MM.1S (cell line): ENCODE data around the gene MAST3.
A peak's percentile ranks its signal among the peaks of the same experiment; 100 is the strongest.

Experiments
- DNase-seq: peaks from one replicate; pipeline ENCODE4 v3.0.0-alpha.2; 2015
- H2AFZ ChIP-seq: fragments of 300-600 bp; sonication (generic); 2 replicates; pipeline ENCODE4 v1.6.0; 2016; ENCODE audit warnings: antibody characterized with exemption, low read length
- H3F3A ChIP-seq: fragments of 300-600 bp; sonication (generic); 2 replicates; pipeline ENCODE4 v1.6.1; 2016; ENCODE audit warnings: mild to moderate bottlenecking, antibody characterized with exemption, low read length, moderate library complexity, mixed read lengths; ENCODE audit not compliant: insufficient read depth
- H3K27ac ChIP-seq: fragments of 300-600 bp; sonication (generic); 2 replicates; pipeline ENCODE4 v1.5.1; 2016; ENCODE audit warnings: mild to moderate bottlenecking, low read length
- H3K27me3 ChIP-seq: fragments of 300-600 bp; sonication (generic); replicated peaks from 2 replicates; pipeline ENCODE4 v1.6.0; 2016; ENCODE audit warnings: low read length; ENCODE audit not compliant: insufficient read depth
- H3K36me3 ChIP-seq: fragments of 300-600 bp; sonication (generic); replicated peaks from 2 replicates; pipeline ENCODE4 v1.6.1; 2016; ENCODE audit warnings: mild to moderate bottlenecking, low read length, mixed read lengths; ENCODE audit not compliant: insufficient read depth
- H3K4me1 ChIP-seq: fragments of 300-600 bp; sonication (generic); 2 replicates; pipeline ENCODE4 v1.6.1; 2016; ENCODE audit warnings: low read length, mixed read lengths
- H3K4me2 ChIP-seq: fragments of 300-600 bp; sonication (generic); 2 replicates; pipeline ENCODE4 v1.6.0; 2016; ENCODE audit warnings: low read depth, low read length
- H3K4me3 ChIP-seq: fragments of 300-600 bp; sonication (generic); 2 replicates; pipeline ENCODE4 v1.5.1; 2016; ENCODE audit warnings: low read length, mixed read lengths
- H3K79me2 ChIP-seq: fragments of 300-600 bp; sonication (generic); 2 replicates; pipeline ENCODE4 v1.6.1; 2016; ENCODE audit warnings: mixed run types, low read length, mixed read lengths
- H3K9ac ChIP-seq: fragments of 300-600 bp; sonication (generic); 2 replicates; pipeline ENCODE4 v1.6.1; 2016; ENCODE audit warnings: low read length, mixed read lengths
- H3K9me2 ChIP-seq: fragments of 300-600 bp; sonication (generic); replicated peaks from 2 replicates; pipeline ENCODE4 v1.6.1; 2016; ENCODE audit warnings: mild to moderate bottlenecking, low read length, mixed read lengths; ENCODE audit not compliant: insufficient read depth
- H3K9me3 ChIP-seq: fragments of 300-600 bp; sonication (generic); replicated peaks from 2 replicates; pipeline ENCODE4 v1.6.1; 2016; ENCODE audit warnings: mild to moderate bottlenecking, low read length, mixed read lengths; ENCODE audit not compliant: insufficient read depth
- H4K20me1 ChIP-seq: fragments of 300-600 bp; sonication (generic); 2 replicates; pipeline ENCODE4 v1.6.1; 2016; ENCODE audit warnings: mild to moderate bottlenecking, low read length, moderate library complexity, mixed read lengths; ENCODE audit not compliant: insufficient read depth
- CTCF ChIP-seq: fragments of 300-600 bp; sonication (generic); IDR thresholded peaks from 2 replicates; pipeline ENCODE4 v1.5.1; 2016; ENCODE audit warnings: antibody characterized with exemption, low read length, mixed read lengths
- EZH2 ChIP-seq: fragments of 300-600 bp; sonication (generic); optimal IDR thresholded peaks from 2 replicates; pipeline ENCODE3; 2017; ENCODE audit warnings: low read depth, mild to moderate bottlenecking, antibody characterized with exemption, low read length, mixed read lengths
- EZH2phosphoT487 ChIP-seq: fragments of 300-600 bp; sonication (generic); IDR thresholded peaks from 2 replicates; pipeline ENCODE4 v1.6.1; 2018; ENCODE audit warnings: antibody characterized with exemption, low read length

MAST3 gene

DNA sequence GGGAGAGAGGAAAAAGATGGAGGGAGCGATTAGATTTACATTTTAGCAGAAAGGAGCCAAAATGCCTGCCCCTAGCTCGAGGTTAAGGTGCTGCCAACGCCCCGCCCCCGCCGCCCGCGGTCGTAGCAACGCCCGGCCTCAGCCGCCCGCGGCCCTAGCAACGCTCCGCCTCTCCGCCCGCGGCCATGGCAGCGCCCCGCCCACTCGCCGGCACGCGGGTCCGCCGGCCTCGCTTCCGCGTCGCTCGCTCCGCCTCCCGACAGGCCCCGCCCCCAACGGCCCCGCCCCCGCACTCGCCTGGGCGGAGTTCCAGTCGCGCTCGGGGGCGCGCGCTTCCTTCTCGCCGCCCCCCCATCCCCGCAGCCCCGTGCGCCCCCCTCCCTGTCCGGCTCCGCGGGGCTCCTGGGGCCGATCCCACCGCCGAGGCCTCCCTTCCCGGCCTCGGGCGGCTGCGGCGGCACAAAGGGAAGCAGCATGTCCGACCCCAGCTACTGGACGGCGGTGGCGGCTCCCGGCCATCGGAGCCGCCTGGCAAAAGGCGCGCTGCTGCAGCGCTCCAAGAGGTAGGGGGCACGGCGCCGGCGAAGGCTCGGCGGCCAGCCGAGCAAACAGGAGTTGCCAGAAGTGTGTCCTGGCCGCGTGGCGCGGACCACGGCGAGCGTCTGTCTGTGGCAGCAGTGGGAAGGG lies 20.3 kb downstream of the MAST3 start:
- Histone ChIP-seq H3K4me2 (peak overlapping the region; percentile 96), H3K9me3 (no peaks in the 10 kb centered on the region), H3K79me2 (peaks cover 31% of the 10 kb centered on the region), H4K20me1 (no peaks in the 10 kb centered on the region), H3K27me3 (no peaks in the 10 kb centered on the region), H3K4me1 (peaks cover 23% of the 10 kb centered on the region), H3K36me3 (no peaks in the 10 kb centered on the region), H3K9ac (peak overlapping the region; percentile 77), H3F3A (peaks cover 17% of the 10 kb centered on the region), H3K4me3 (peak overlapping the region; percentile 84), H3K27ac (peak overlapping the region; percentile 63; the same call in 1 of the 2 replicates), H2AFZ (peak overlapping the region; percentile 93), H3K9me2 (no peaks in the 10 kb centered on the region)
- peak; percentile 93 for DNase-seq
- TF ChIP-seq CTCF (no peak), EZH2 (no peak), EZH2phosphoT487 (no peak)

- no peak for DNase-seq
- TF ChIP-seq CTCF: no peak
- peak overlapping the region; percentile 77 for H3K9ac ChIP-seq
- no peaks in the 10 kb centered on the region for H3K9me2 ChIP-seq
- H3K27me3 ChIP-seq: no peaks in the 10 kb centered on the region
- H3K4me3 ChIP-seq: peak overlapping the region; percentile 84
- peak overlapping the region; percentile 68 for H2AFZ ChIP-seq
- H3K27ac ChIP-seq: peak overlapping the region; percentile 63
- no peaks in the 10 kb centered on the region for H3K9me3 ChIP-seq
- H3K79me2 ChIP-seq: peaks cover 31% of the 10 kb centered on the region
- H3K36me3 ChIP-seq: no peaks in the 10 kb centered on the region
- peaks cover 17% of the 10 kb centered on the region for H3F3A ChIP-seq
- peak overlapping the region; percentile 96 for H3K4me2 ChIP-seq
- H3K4me1 ChIP-seq: peaks cover 23% of the 10 kb centered on the region
- H4K20me1 ChIP-seq: no peaks in the 10 kb centered on the region
Measured at GRCh38 chr19:18118420-18119012, 20.9 kb downstream of the MAST3 start.

- Histone ChIP-seq H3K9me2 (no peaks in the 10 kb centered on the region), H3K36me3 (no peaks in the 10 kb centered on the region), H3K79me2 (peaks cover 31% of the 10 kb centered on the region), H4K20me1 (no peaks in the 10 kb centered on the region), H3K9ac (peak overlapping the region; percentile 77; the same call in 1 of the 2 replicates), H3K4me1 (peaks cover 23% of the 10 kb centered on the region), H3F3A (peaks cover 17% of the 10 kb centered on the region), H3K9me3 (no peaks in the 10 kb centered on the region), H2AFZ (peak overlapping the region; percentile 68), H3K27me3 (no peaks in the 10 kb centered on the region), H3K27ac (peak overlapping the region; percentile 63), H3K4me2 (peak overlapping the region; percentile 96), H3K4me3 (peak overlapping the region; percentile 84)
- DNase-seq: peak; percentile 69
- TF ChIP-seq CTCF (no peak), EZH2 (no peak)
Measured at GRCh38 chr19:18119013-18119716, 21.6 kb downstream of the MAST3 start.
